ENCODE measurements around the gene LEKR1.
"Not testable (repeated sequence)": the region's sequence is repeated elsewhere in the genome, so short reads cannot be mapped to it uniquely, and the experiment has no call there.

LEKR1 gene

DNA sequence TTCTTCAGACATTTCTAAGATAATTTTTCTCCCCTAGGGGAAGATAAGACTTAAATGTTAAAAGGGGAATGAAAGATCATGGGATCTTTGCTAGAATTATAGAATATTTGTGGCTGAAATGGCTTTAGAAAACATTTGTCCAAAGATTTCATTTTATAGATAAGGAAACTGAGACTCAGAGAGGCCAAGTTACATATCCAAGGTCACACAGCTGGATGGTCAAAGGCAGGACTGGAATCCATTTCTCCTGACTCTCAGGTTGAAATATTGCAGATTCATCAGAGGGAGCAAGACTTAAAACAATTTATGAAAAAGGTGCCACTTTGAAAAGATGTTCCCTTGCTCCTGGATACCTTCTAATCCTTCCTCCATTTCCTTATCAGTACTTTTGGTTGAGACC lies 19.5 kb upstream of the LEKR1 start:
- DNase-seq (ENCODE audit: low spot score): no peak

DNA sequence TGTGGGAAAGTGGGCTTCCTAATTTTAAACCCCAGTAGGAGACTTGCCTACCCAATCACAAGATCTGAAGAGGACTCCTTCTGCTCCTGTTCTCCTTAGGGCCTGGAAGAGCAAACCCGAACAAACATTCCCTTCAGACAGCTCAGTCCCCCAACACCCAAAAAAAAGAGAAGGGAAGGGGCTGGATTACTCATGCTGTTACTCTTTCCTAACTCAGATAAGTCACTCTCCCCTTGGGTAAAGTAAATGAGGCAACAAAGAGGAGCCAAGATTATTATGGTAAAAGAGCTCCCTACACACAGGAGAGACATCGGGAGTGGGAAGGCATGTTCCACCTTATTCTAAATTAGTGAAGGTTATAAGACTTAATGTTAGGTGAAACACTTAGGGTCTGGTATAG lies 18.1 kb upstream of the LEKR1 start:
- no peak for DNase-seq (ENCODE audit: low spot score)

DNA sequence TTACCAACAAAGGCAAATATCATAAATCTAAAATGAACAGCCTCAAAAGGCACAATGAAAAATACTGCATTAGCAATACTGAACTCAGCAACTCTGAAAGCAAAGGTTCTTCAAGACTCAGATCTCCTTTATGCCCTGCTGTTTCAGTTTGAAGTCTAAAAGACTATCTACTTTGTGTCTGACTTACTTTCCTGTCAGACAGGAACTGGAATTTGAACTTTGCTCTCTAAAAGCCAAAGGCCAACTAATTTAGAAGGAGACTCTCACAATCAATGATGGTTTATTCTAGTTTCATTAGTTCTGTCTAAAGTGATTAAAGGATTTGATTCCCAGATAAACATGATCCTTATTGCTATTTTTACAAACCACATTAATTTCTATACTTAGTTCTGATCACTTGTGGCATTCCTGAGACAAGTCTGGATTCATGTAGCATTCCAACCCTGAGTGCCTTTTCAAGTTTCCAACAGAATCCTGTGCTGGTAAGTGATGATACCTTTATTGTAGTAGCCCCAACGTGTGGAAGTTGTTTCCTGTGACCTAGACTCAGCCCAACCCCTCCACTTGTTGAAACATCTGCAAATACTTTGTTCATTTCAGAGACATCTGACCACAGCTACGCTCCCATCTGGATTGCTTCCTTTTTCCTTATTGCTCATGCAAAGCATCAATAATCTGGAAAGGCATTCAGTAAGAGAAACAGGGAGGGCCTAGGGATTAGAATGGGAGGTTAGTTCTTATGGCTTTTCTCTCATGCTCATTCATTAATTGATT lies 14.9 kb upstream of the LEKR1 start:
- peak; percentile 55 for DNase-seq (ENCODE audit: low spot score)

DNA sequence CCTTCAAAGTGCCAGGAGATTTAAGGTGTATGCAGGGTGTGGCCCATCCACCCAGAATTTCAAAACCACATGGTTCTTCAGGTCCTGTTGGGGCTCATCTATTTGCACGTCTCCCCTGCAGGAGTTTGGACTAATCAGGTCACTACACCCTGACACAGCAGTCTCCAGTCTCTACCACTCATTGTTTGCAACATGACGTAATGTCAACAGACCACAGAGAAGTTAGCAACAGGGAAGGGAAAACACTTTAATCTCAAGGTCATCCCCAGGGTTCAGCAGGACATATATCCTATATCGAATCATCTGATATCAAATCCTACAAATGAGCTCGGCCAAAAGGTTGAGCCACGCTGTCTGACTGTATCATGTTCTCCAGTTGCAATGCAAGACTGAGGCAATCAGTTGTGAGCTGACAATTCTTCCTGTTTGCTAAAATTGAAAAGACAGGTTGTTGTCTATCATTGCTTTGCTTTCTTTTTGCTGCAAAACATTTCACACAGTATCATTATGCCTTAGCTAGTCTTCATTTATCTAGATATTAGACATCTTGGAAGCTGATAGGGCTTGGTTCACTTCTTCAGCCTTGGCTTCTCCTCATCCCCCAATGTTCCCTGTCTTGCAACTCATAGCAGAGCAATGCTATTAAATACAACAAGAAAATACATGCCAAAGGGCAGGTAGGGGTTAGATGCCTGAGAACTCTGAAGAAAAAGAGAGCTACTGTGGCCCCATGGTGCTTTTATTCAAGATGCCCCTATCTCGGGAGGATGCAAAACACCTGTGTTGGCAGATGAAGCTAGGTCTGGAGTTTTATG lies 13.4 kb upstream of the LEKR1 start:
- no peak for DNase-seq (ENCODE audit: low spot score)

DNA sequence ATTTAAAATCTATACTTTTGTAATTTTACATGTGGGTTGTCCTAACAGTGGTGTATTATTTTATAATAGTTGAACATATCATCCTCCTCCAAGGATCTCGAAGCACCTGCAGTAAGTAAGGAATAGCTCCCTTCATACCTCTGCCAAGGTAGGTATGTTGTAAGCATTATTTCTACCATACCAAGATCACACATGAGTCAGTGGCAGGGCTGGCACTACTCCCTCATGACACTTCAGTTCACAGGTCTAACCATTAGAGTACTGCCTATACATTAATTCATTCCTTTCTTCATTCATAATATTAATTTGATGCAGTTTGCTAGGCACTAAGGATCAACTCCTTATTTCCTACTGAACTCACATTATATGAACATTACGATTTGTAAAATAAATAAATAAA lies 11.9 kb upstream of the LEKR1 start:
- DNase-seq (ENCODE audit: low spot score): no peak

DNA sequence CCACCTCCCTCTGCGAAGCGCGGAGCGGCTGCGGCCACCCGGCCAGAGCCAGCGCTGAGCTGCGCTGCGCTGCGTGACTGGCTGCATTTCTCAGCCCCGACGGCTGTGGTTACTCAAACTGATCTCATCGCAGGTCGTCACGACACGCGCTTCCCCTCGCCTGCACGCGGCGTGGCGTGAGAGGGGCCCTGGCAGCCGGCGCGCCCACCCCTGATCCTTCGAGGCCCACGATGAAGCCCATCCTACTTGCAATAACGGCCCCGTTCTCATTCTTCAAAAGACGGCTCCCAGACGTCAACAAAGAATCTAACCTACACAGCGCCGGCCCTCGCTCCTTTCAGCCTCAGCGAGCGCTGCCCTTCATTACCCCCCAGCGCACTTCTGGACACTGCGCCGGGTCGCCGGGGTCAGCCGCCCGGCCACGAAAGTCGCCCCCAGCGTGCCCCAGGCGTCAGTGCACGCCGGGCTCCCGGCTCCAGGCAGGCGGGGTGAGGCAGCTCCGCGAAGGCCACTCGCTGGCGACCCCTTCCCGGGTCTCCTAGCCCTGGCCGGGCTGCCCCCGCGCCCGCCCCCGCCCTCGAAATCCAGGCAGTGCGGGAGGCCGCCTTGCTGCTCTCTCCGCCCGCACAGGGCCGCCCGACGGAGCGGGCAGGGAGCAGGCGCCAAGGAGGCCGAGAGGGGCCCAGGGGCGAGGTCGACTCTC lies 9.9 kb upstream of the LEKR1 start:
- peak; percentile 77 for DNase-seq (ENCODE audit: low spot score)

DNA sequence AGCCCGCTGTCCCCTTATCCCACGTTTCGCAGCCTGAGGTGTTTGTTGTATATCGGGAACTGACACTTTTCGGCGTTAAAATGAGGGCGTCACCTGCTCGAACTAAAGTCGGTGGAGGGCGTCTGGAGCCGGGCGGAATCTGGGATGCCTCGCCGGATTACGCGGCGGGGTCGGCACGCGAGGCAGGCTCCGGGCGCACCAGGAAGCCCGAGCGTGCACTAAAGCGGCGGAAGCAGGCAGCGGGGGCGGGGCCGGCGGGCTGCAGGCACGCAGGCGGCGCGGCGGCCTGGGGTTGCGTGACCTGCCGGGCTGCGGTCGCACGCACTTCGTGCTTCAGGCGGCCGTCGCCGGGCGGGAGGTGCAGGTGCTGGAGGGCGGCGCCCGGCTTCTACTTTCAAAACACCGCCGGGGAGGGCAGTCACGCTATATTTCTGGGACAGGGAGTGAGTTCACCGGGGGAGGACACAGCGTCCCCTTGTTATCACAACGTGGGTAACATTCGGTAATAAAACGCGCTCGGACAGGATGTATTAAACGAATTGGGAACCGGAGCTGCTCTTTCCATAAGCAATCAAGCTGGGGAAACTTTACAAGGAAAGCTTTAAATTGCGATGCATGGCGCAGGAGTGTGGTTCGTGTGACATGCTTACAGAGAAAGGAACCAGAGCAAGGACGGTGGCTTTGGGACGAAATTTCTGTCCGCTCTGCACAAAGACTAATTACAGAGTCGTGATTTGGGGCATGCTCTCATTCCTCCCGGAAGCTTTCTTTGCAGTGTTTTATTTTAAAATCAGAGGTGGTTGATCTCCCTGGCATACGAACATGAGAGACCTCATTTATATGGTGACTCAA lies 9.1 kb upstream of the LEKR1 start:
- peak; percentile 82 for DNase-seq (ENCODE audit: low spot score)

DNA sequence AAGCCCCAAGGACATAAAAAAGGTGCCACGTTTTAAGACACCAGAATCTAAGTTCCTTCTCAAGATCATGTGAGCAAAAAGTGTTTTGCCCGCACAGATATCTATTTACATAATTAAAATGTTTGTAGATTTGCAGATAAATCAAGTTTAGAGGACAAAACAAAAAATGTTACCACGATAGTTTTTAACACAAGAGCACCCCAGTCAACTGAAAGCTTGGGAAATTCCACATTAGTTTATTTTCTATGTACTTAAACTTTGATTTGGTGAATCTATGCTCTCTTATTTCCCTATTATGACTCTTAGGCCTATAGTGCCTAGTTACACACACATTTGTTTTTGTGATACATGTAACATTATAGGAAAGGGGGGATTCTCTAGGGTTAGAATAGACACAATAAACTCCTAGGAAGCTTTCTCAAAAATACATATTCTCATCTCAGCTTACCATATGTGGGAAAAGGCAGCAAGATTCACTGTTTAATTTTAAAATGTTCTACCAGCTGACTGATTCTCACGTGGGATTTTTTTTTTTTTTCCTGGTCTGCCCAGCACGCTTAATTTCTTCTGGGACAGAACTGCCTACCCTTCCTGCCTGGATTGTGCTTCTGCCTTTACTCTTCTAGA lies 8.4 kb upstream of the LEKR1 start:
- no peak for DNase-seq (ENCODE audit: low spot score)

DNA sequence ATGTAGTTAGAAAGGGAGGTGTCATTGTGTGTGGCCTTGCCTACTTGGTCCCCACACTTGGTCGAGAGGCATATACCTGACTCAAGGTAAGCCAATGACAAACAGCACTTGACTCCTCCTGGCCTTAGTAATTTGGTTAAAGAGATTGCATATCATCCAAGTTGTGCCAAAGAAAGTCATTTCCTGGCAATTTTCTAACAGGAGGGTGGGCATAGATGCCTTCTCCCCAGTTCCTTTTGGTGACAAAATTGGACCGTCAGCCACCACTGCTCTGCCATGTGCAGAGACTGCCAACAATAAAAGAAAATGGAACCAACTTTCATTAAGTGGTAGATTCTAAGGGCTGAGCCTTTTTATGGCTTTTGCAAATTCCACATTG lies 7.9 kb upstream of the LEKR1 start:
- no peak for DNase-seq (ENCODE audit: low spot score)

DNA sequence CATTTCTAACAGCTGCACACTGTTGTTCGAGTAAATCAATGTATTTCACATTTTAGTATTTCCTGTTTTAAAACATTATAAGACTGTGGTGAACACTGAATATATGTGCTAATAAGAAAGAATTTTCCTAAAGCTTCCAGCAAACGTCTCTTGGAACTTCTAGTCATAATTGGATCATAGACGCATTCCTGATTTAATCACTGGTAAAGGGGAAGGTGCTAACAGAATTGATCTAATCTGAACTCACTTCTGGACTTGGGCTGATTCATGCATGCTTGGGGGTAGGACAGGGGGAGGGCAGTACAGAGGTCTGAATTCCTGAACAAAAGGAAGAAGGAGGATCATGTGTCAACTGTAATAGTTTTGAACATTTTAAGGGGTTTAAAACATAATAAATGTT lies 7.3 kb upstream of the LEKR1 start:
- no peak for DNase-seq (ENCODE audit: low spot score)

DNA sequence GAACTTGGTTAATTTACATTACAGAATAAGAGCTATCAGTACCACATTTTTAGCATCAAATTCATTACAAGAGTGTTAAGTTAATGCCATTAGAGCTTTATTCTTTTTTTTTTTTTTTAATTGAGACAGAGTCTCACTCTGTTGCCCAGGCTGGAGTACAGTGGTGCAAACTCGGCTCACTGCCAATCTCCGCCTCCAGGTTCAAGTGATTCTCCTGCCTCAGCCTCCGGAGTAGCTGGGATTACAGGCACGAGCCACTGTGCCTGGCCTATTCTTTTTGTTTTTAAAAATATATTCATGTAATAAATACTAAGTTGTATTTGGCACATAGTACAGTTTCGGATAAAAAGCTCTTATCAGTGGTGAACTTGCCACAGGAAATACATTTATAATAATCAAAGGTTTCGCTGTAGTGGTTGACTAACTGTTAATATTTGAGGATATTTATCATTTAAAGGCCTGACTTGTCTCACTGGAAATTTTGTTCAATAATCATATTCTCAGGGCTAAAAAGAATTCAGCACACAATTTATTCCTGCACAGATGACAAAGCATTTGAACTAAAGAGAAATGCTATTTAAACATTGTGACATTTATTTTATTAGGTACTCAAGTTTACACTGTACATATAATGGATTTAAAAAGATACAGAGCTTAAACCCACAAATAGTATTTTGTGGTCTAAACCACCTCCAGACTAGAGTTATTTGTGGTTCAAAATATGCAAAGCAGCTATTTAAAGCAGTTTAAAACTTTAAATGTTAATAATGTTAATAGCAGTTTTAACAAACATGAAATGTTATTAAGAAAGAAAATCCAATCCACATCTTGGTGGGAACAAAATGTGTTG lies 6.1 kb upstream of the LEKR1 start:
- no peak for DNase-seq (ENCODE audit: low spot score)

DNA sequence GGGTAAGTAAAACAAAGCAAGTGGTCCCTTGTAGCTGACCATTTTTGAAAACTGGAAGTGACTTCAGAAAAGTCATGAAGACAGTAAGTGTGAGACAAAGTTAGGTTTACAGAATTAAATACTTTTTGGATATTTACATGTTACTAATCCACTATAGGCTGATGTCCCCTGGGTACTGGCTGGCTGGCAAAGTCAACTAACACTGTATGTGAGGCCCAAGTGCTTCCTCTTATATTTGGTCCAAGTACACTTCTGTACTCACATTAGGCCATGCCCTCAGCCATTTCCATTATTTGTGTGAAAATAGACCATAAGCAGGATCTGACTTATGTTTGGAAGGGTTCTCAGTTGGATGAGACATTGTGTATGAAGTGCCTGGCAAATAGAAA lies 5.5 kb upstream of the LEKR1 start:
- DNase-seq (ENCODE audit: low spot score): no peak

DNA sequence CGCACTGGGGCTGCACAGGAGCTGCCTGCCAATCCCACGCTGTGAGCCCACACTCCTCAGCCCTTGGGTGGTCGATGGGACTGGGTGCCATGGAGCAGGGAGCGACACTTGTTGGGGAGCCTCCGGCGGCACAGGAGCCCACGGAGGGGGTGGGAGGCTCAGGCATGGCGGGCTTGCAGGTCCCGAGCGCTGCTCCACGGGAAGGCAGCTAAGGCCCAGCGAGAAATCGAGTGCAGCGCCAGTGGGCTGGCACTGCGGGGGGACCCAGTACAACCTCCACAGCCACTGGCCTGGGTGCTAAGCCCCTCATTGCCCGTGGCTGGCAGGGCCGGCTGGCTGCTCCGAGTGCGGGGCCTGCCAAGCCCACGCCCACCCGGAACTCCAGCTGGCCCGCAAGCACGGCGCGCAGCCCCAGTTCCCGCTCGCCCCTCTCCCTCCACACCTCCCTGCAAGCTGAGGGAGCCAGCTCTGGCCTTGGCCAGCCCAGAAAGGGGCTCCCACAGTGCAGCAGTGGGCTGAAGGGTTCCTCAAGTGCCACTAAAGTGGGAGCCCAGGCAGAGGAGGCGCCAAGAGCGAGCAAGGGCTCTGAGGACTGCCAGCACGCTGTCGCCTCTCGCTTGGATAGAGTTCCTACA lies 3.4 kb upstream of the LEKR1 start:
- not testable (repeated sequence) for DNase-seq (ENCODE audit: low spot score)

DNA sequence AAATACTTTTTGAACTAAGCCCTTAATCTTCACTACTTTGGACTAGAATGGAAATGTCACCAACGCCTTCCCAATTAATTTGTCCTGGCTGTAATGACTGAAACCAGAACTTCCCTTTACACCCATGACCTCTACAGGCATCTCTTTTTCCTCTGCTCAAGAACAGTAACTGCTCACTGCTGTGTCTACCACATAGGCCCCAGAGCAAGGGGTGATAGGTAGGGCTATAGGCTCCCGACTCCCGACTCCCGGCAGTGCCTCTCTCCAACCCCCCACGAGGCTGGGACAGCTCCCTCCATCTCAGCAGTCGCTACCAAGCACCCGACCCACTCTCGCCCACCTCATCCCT lies 384 bp upstream of the LEKR1 start:
- no peak for DNase-seq (ENCODE audit: low spot score)

DNA sequence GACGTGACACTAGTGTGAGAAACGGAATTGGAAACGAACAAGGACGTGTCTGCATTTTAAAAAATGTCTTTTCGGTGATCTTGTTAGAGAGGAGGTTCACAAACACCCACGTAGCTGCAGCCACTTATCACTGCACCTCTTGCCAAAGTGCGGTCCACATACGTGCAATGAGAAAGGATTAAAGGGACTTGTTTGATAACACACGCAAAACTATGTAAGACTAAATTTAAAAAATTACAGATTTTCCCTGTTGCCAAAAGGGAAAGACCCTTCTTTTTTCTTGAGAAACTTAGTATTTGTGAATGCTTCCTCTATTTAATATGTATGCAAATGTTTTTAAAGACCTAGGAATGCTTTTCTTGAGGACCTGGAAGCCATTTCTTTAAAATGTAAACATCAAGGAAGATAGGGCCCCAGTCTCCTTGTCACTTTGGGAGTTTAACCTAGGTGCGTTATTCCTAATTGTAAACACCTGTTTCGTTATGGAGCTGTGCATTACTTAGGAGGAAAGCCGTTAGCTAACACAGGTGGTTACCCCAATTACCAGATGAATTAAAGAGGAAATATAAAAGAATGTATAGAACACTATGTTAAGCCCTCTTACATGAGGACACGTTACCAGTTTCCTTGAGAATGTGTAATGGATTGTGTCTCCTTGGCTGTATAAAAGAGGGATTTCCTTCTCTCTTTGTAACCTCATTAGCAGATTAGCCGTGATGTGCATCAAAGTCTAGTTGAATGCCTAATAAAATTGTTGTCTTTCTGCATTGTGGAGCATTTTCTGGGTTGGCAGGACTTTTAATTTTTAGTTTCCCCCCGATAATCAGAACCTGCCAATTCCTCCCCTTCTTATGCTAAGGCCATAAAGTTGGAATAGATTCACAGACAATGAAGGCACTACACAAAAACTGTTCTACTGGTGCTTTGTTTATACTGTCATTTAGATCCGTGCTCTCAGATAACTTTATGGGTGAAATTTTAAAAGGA lies 1.0 kb downstream of the LEKR1 start:
- no peak for DNase-seq (ENCODE audit: low spot score)

DNA sequence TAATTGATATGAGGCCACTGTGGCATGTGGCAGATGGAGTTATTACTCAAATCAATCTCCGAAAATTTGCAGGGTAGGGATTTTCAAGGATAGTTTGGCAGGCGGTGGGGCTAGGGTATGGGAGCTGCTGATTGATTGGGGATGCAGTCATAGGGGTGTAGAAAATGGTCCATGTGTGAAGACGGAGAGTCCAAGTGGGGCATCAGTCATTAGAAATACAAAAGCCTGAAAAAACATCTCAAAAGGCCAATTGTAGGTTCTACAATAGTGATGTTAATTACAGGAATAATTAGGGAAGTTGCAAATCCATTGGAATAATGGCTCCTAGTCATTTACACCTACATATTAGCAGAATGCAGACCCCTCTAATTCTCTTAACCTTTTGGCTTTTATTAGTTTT lies 4.9 kb downstream of the LEKR1 start:
- no peak for DNase-seq (ENCODE audit: low spot score)

DNA sequence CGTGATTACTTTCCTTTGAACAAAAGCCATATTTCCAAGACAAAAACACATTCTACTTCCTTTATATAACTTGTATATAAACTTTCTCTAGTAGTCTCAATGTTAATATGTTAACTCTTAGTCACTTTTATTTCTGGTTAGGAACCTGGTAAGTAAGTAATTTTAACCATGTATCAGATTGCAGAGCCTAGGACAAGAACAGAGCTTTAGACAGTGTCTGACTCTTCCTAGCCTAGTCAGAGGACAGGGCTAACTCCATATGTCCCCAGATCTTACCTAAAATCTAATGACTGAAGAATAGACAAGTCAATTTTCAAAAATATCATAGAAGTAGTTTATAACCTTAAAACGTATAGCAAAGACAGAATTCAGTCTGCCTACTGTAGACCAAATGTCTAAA lies 8.3 kb downstream of the LEKR1 start:
- DNase-seq (ENCODE audit: low spot score): no peak

DNA sequence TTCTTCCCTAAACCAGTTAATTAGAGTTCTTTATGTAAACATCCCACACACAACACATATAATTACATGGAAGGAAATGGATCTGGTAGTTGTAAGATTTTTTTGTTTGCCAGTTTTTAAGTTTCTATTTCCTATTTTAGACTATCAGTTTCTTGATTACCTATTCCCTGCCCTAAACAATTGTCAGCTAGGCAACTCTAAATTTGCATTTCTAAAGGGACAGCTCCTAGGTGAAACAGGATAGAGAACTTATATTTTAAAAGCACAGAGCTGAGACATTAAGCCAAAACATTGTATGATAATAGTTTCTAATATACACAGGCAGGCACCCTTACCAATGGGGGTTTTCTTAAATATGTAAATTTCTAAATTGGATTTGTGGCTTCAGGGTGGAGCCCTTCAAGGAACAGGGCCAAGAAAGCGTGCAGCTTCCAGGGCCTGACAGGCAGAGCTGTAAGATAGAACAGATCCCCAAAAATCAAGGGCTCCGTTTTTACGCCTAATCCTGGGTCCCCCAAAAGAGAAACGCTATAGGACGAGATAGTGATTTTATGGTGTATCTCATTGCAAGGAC lies 8.9 kb downstream of the LEKR1 start:
- DNase-seq (ENCODE audit: low spot score): no peak

DNA sequence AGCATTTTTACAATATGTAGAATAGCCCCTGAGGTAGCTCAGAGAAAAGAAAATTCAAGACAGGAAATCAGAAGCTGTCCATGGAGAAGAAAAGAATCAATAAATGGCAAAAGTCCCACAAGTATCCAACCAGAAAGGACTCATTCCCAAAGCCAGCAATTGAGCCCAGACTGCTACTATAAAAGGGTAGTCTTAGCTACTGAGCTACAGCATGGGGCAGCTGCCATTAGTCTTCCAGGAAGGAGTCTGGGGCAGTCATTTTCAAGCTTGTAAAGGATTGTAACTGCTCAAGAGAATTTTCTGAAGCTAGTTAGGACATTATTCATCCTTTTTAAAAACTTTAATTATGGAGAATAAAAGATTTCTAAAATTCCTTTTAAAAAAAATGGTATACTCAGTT lies 10.5 kb downstream of the LEKR1 start:
- no peak for DNase-seq (ENCODE audit: low spot score)
